ENCODE results near the gene SMC6.

DNA sequence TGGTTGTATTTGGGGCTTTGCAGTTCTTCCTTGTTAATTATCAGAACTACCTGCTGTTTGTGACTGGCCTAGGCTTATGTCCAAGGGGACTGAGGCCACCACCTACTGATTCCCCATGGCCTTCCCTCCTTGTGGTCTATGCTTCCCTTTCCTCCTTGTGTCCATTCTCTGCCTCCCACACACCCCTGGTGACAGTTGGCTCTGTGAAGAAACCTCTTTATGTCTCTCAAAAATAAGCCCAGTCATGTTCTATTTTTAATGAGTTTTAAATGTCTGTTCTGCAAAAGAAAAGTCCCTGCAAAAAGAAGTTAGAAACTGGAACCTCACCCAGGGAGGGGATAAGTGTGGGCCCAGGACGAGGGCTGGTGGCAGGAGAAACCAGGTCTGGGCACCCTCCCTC, 105.0 kb downstream of the SMC6 start:
- no peak for TF ChIP-seq POLR2A (IDR thresholded peaks at IDR 0.05)
- TF ChIP-seq, protein P1, sequence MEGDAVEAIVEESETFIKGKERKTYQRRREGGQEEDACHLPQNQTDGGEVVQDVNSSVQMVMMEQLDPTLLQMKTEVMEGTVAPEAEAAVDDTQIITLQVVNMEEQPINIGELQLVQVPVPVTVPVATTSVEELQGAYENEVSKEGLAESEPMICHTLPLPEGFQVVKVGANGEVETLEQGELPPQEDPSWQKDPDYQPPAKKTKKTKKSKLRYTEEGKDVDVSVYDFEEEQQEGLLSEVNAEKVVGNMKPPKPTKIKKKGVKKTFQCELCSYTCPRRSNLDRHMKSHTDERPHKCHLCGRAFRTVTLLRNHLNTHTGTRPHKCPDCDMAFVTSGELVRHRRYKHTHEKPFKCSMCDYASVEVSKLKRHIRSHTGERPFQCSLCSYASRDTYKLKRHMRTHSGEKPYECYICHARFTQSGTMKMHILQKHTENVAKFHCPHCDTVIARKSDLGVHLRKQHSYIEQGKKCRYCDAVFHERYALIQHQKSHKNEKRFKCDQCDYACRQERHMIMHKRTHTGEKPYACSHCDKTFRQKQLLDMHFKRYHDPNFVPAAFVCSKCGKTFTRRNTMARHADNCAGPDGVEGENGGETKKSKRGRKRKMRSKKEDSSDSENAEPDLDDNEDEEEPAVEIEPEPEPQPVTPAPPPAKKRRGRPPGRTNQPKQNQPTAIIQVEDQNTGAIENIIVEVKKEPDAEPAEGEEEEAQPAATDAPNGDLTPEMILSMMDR (IDR thresholded peaks at IDR 0.05): no peak
